Ishikawa (cell line): Measurements from ENCODE around the gene RCAN2.

Experiments used
- CEBPB ChIP-seq: IDR thresholded peaks from 2 replicates; pipeline ENCODE4 v1.6.1; 2012
- EGR1 ChIP-seq: IDR thresholded peaks from 2 replicates; pipeline ENCODE4 v1.6.1; 2012
- EP300 ChIP-seq: IDR thresholded peaks from 2 replicates; pipeline ENCODE4 v1.6.1; 2012; ENCODE audit warnings: borderline replicate concordance
- MAX ChIP-seq: IDR thresholded peaks from 2 replicates; pipeline ENCODE4 v1.6.1; 2012
- NFIC ChIP-seq: IDR thresholded peaks from 2 replicates; pipeline ENCODE4 v1.6.1; 2012
- RAD21 ChIP-seq: IDR thresholded peaks from 2 replicates; pipeline ENCODE4 v1.6.1; 2012; ENCODE audit warnings: low read depth
- REST ChIP-seq: IDR thresholded peaks from 2 replicates; pipeline ENCODE4 v1.6.1; 2012; ENCODE audit warnings: low read depth, mild to moderate bottlenecking
- TAF1 ChIP-seq: IDR thresholded peaks from 2 replicates; pipeline ENCODE4 v1.6.1; 2012; ENCODE audit warnings: low read depth, mild to moderate bottlenecking
- TCF12 ChIP-seq: IDR thresholded peaks from 2 replicates; pipeline ENCODE4 v1.6.1; 2012; ENCODE audit warnings: low read depth
- TEAD4 ChIP-seq: IDR thresholded peaks from 2 replicates; pipeline ENCODE4 v1.6.1; 2012
- USF1 ChIP-seq: IDR thresholded peaks from 2 replicates; pipeline ENCODE4 v1.6.1; 2012
- YY1 ChIP-seq: IDR thresholded peaks from 2 replicates; pipeline ENCODE4 v1.6.1; 2012; ENCODE audit warnings: low read depth

GRCh38 chr6:46246081-46246480, 245.2 kb downstream of the RCAN2 start:
- TF ChIP-seq EP300 (no peak), TAF1 (no peak), MAX (no peak), REST (no peak), USF1 (no peak), YY1 (no peak), CEBPB (no peak), RAD21 (no peak), EGR1 (no peak), TEAD4 (no peak), NFIC (no peak), TCF12 (no peak)
